Measurements from ENCODE around the gene YARS2. TPM values are rescaled to one million over a fixed set of nuclear protein-coding genes. Genes with fewer than 3 reads are reported as not detected.
"Not testable (repeated sequence)": the region's sequence is repeated elsewhere in the genome, so short reads cannot be mapped to it uniquely, and the experiment has no call there.

The YARS2 gene
- total and polyA plus RNA-seq, 8 donors: 3.7 to 7.9 (median 6.3) TPM

DNA sequence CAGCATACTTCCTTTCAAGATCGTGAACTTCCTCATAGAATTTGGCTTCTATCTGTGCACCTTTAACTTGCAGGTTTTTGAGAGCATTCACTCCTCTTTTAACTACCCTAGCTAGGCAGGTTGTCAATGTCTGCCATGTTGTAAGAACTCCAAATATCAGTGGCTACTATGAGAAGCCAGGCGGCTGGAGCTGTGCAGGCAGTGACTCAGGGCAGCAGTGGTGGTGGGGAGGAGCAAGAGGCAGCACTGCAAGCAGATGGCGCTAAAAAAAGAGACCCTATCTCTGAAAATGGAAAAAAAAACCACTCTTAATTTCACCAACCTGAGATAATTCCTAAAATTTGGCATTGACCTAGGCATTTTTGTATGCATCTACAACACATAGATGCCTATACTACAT, 28.5 kb downstream of the YARS2 start:
- WGBS, 2 donors: 82 to 84% methylated on average over 3 of the region's 3 CpGs
- H3K27me3 ChIP-seq: no peaks in the 10 kb centered on the region
- ATAC-seq (no peak), FAIRE-seq (no peak), DNase-seq (no peak)
- TF ChIP-seq CTCF (IDR thresholded peaks at IDR 0.05): no peak
- intact Hi-C loops (cut with DNase I): no loop called here
- H3K4me3 ChIP-seq: no peak overlapping the region
- H3K27ac ChIP-seq: no peak overlapping the region
- H3K9me3 ChIP-seq: no peaks in the 10 kb centered on the region
- H3K4me1 ChIP-seq: no peaks in the 10 kb centered on the region
- peaks cover 0 to 10% (median 6%) of the 10 kb centered on the region in 3 donors for H3K36me3 ChIP-seq

- ATAC-seq (no peak), FAIRE-seq (no peak), DNase-seq (no peak)
- no peak for TF ChIP-seq CTCF (IDR thresholded peaks at IDR 0.05)
- no peak overlapping the region for H3K27ac ChIP-seq
- intact Hi-C loops (cut with DNase I): no loop called here
- no peaks in the 10 kb centered on the region for H3K9me3 ChIP-seq
- peaks cover 0 to 9% (median 4%) of the 10 kb centered on the region in 3 donors for H3K36me3 ChIP-seq
- no peaks in the 10 kb centered on the region for H3K27me3 ChIP-seq
- no peaks in the 10 kb centered on the region for H3K4me1 ChIP-seq
- H3K4me3 ChIP-seq: no peak overlapping the region
- whole genome bisulfite sequencing, 2 donors: 89 to 93% methylated on average over 2 of the region's 2 CpGs
These were observed 29.4 kb downstream of the YARS2 start for GRCh38 chr12:32726286-32726685.

- DNase-seq; FAIRE-seq; H3K4me3 ChIP-seq; ATAC-seq; H3K27ac ChIP-seq; H3K27me3 ChIP-seq; H3K9me3 ChIP-seq; H3K4me1 ChIP-seq; intact Hi-C loops (cut with DNase I); H3K36me3 ChIP-seq: not testable (repeated sequence)
- 97 to 98% methylated on average over 3 of the region's 3 CpGs for WGBS, 2 donors
These were observed 30.4 kb downstream of the YARS2 start for GRCh38 chr12:32725308-32725707.

DNA sequence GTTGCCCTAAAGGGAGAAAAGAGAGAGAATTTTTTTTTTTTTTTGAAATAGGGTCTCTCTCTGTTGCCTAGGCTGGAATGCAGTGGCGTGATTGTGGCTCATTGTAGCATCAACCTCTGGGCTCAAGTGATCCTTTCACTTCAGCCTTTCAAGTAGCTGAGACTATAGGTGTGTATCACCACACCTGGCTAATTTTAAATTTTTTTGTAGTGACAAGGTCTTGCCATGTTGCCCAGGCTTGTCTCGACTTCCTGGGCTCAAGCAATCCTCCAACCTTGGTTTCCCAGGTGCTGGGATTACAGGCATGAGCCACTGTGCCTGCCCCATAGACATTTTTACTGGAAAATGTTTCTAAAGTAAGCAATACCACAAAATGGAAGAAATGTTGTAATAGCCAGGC, 36.8 kb downstream of the YARS2 start:
- no peak for TF ChIP-seq CTCF (IDR thresholded peaks at IDR 0.05)
- FAIRE-seq (no peak), ATAC-seq (no peak), DNase-seq (no peak)
- H3K27me3 ChIP-seq: no peaks in the 10 kb centered on the region
- H3K27ac ChIP-seq: no peak overlapping the region
- no peak overlapping the region for H3K4me3 ChIP-seq
- H3K9me3 ChIP-seq: no peaks in the 10 kb centered on the region
- no peaks in the 10 kb centered on the region for H3K36me3 ChIP-seq
- WGBS, 2 donors: 96 to 98% methylated on average over 2 of the region's 2 CpGs
- intact Hi-C loops (cut with DNase I): no loop called here
- H3K4me1 ChIP-seq: no peaks in the 10 kb centered on the region

DNA sequence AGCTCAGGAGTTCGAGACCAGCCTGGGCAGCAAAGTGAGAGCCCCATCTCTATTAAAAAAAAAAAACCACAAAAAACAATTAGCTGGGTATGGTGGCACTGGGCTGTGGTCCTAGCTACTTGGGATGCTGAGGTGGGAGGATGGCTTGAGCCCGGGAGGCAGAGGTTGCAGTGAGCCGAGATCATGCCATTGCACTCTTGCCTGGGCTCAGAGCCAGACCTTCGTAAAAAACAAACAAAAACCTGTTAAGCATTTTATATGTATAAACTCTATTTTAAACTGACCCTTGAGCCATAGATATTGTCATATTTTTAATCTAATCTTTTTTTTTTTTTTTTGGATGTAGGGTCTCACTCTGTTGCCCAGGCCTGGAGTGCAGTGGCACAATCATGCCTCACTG, 40.9 kb downstream of the YARS2 start:
- WGBS, 2 donors: 51 to 60% methylated on average over 4 of the region's 4 CpGs
- Histone ChIP-seq H3K4me3 (no peak overlapping the region), H3K4me1 (no peaks in the 10 kb centered on the region), H3K9me3 (no peaks in the 10 kb centered on the region), H3K27me3 (no peaks in the 10 kb centered on the region), H3K36me3 (peaks cover 0 to 13% (median 0%) of the 10 kb centered on the region in 3 donors), H3K27ac (no peak overlapping the region)
- FAIRE-seq: no peak
- ATAC-seq: no peak
- DNase-seq: no peak
- intact Hi-C loops (cut with DNase I): no loop called here
- TF ChIP-seq CTCF (IDR thresholded peaks at IDR 0.05): no peak

Data from pancreas (tissue), 10 donors.